Lung (tissue), 12 donors: ENCODE measurements around the gene ZNF282. TPM values are rescaled to one million over a fixed set of nuclear protein-coding genes. Genes with fewer than 3 reads are reported as not detected.

ENCODE experiments used
- ATAC-seq: fragments of 200-7000 bp; cut with Tn5 transposase; one replicate; pipeline ENCODE4 v1.9.1; 2020; ENCODE audit warnings: moderate number of reproducible peaks; ENCODE audit not compliant: insufficient read depth, low FRiP score
- DNase-seq, 3 donors: peaks; one replicate each; pipeline ENCODE4 v3.0.0-alpha.2; 2013 to 2017
- H3K27ac ChIP-seq, 2 donors: one replicate each; pipeline ENCODE4 v1.5.1; 2013; ENCODE audit warnings: mild to moderate bottlenecking in 2 of 2, moderate library complexity in 2 of 2, control low read depth in 1 of 2, inconsistent platforms in 1 of 2, low read depth in 1 of 2, low read length in 1 of 2
- H3K27me3 ChIP-seq, 3 donors: one replicate each; pipeline ENCODE4 v1.5.1; 2013; ENCODE audit warnings: low read length in 2 of 3; ENCODE audit not compliant: control insufficient read depth in 3 of 3, insufficient read depth in 3 of 3
- H3K36me3 ChIP-seq, 4 donors: one replicate each; pipeline ENCODE4 v1.5.1; 2013; ENCODE audit warnings: low read length in 4 of 4, mild to moderate bottlenecking in 1 of 4, moderate library complexity in 1 of 4; ENCODE audit not compliant: control insufficient read depth in 4 of 4, insufficient read depth in 4 of 4
- H3K4me1 ChIP-seq, 5 donors: one replicate each; pipeline ENCODE4 v1.5.1; 2013; ENCODE audit warnings: low read length in 5 of 5, mild to moderate bottlenecking in 2 of 5, moderate library complexity in 1 of 5; ENCODE audit not compliant: control insufficient read depth in 5 of 5, insufficient read depth in 5 of 5
- H3K4me3 ChIP-seq: one replicate; pipeline ENCODE4 v1.5.1; 2013; ENCODE audit warnings: mild to moderate bottlenecking, control low read depth, moderate library complexity
- H3K9ac ChIP-seq, 2 donors: one replicate each; pipeline ENCODE4 v1.5.1; 2013; ENCODE audit warnings: low read length in 2 of 2, control low read depth in 1 of 2; ENCODE audit not compliant: insufficient read depth in 1 of 2
- H3K9me3 ChIP-seq, 4 donors: one replicate each; pipeline ENCODE4 v1.5.1; 2013; ENCODE audit warnings: low read length in 3 of 4, mild to moderate bottlenecking in 1 of 4, moderate library complexity in 1 of 4; ENCODE audit not compliant: control insufficient read depth in 4 of 4, insufficient read depth in 3 of 4
- CTCF ChIP-seq: IDR thresholded peaks from 2 replicates; pipeline ENCODE4 v1.5.1; 2012; ENCODE audit warnings: mild to moderate bottlenecking; ENCODE audit errors: control extremely low read depth, extremely low read depth
- WGBS, 2 donors: extraction: QIAGEN DNeasy Blood & Tissue Kit; methylation state at CpG; one replicate each; pipeline ENCODE4 v1.1.7; 2013; 5-methylcytosine and 5-hydroxymethylcytosine counted together
- polyA plus RNA-seq, 2 donors: library from polyadenylated mRNA; stranded (reverse); fragments of 200-250 nt; gene quantifications; one replicate each; pipeline ENCODE4 v1.2.1, GENCODE V29; 2013
- total RNA-seq, 2 donors: library from RNA; depleted of rRNA in 1 of 2; stranded (reverse); fragments of >200 nt in 1 of 2; gene quantifications; one replicate each; pipeline ENCODE4 v1.2.1, GENCODE V29; 2014 to 2021
- donor health status: control.
- donor health status: control.
- donor health status: Bipolar disorder and iron deficiency.
- donor health status: healthy.
- donor health status: DM: yes; HTN: yes; CAD: no.

The ZNF282 gene
- total and polyA plus RNA-seq, 4 donors, result 8.7 to 35.8 (median 17.9) TPM

- no peak overlapping the region for H3K9ac ChIP-seq
- peaks cover 21 to 32% (median 25%) of the 10 kb centered on the region in 4 donors for H3K36me3 ChIP-seq
- H3K27me3 ChIP-seq, result no peaks in the 10 kb centered on the region
- no peak overlapping the region for H3K4me3 ChIP-seq
- no peak overlapping the region for H3K27ac ChIP-seq
- H3K9me3 ChIP-seq, result no peaks in the 10 kb centered on the region
- TF ChIP-seq CTCF, result no peak
- peaks cover 0 to 8% (median 2%) of the 10 kb centered on the region in 5 donors for H3K4me1 ChIP-seq
- DNase-seq, result no peak
- WGBS, 2 donors, result 90 to 95% methylated on average over 4 of the region's 4 CpGs
- no peak for ATAC-seq
Observed at GRCh38 chr7:149256568-149256967, 61.2 kb downstream of the ZNF282 start.

GRCh38 chr7:149257146-149257545 lies 61.8 kb downstream of the ZNF282 start:
- DNase-seq (no peak), ATAC-seq (no peak)

GRCh38 chr7:149261316-149261828 lies 66.0 kb downstream of the ZNF282 start:
- Histone ChIP-seq H3K4me1 (peaks cover 0 to 9% (median 5%) of the 10 kb centered on the region in 5 donors), H3K9me3 (peaks cover 0 to 2% (median 0%) of the 10 kb centered on the region in 4 donors), H3K27ac (peak overlapping the region; percentile 94 to 95), H3K27me3 (no peaks in the 10 kb centered on the region), H3K4me3 (peak overlapping the region; percentile 56), H3K36me3 (peaks cover 0 to 10% (median 0%) of the 10 kb centered on the region in 4 donors), H3K9ac (peak overlapping the region; percentile 51 to 63)
- ATAC-seq (no peak), DNase-seq (peak in 2 of 3 donors; percentile 36 to 44)
- WGBS, 2 donors, result 5 to 6% methylated on average over 16 of the region's 16 CpGs
- TF ChIP-seq CTCF, result no peak

More at GRCh38 chr7:149257146-149257545, 61.8 kb downstream of the ZNF282 start:
- peaks cover 17 to 30% (median 21%) of the 10 kb centered on the region in 4 donors for H3K36me3 ChIP-seq
- WGBS, 2 donors, result 93 to 95% methylated on average over 2 of the region's 2 CpGs
- TF ChIP-seq CTCF, result no peak
- H3K4me1 ChIP-seq, result peaks cover 0 to 8% (median 3%) of the 10 kb centered on the region in 5 donors
- no peak overlapping the region for H3K4me3 ChIP-seq
- peaks cover 0 to 2% (median 0%) of the 10 kb centered on the region in 4 donors for H3K9me3 ChIP-seq
- H3K27ac ChIP-seq, result no peak overlapping the region
- H3K9ac ChIP-seq, result no peak overlapping the region
- no peaks in the 10 kb centered on the region for H3K27me3 ChIP-seq
